Ecto neural progenitor cell (in vitro differentiated cells): ENCODE measurements around the gene ASAP2.
"Not testable (repeated sequence)": the region's sequence is repeated elsewhere in the genome, so short reads cannot be mapped to it uniquely, and the experiment has no call there.

ENCODE experiments used
- DNase-seq: peaks from one replicate; pipeline ENCODE4 v3.0.0-alpha.2; 2018; ENCODE audit warnings: low spot score

ASAP2 gene

GRCh38 chr2:9212010-9212635 is 5.5 kb downstream of the ASAP2 start:
- no peak for DNase-seq

- no peak for DNase-seq
These were observed 6.2 kb downstream of the ASAP2 start for GRCh38 chr2:9212661-9213411.

- DNase-seq: no peak
These were observed 7.0 kb downstream of the ASAP2 start for GRCh38 chr2:9213477-9214051.

- DNase-seq: no peak
These were observed 8.3 kb downstream of the ASAP2 start for GRCh38 chr2:9214873-9215272.

GRCh38 chr2:9215680-9216079 is 9.1 kb downstream of the ASAP2 start:
- no peak for DNase-seq

- not testable (repeated sequence) for DNase-seq
These were observed 9.5 kb downstream of the ASAP2 start for GRCh38 chr2:9216143-9216542.

GRCh38 chr2:9217838-9218770 is 11.5 kb downstream of the ASAP2 start:
- DNase-seq: no peak

GRCh38 chr2:9219027-9219445 is 12.4 kb downstream of the ASAP2 start:
- DNase-seq: no peak

- no peak for DNase-seq
These were observed 13.6 kb downstream of the ASAP2 start for GRCh38 chr2:9220201-9220600.

- DNase-seq: no peak
These were observed 14.6 kb downstream of the ASAP2 start for GRCh38 chr2:9221223-9221622.

GRCh38 chr2:9222239-9222892 is 15.8 kb downstream of the ASAP2 start:
- DNase-seq: no peak

- DNase-seq: no peak
These were observed 16.3 kb downstream of the ASAP2 start for GRCh38 chr2:9222893-9223287.

- DNase-seq: no peak
These were observed 19.2 kb downstream of the ASAP2 start for GRCh38 chr2:9225806-9226205.

GRCh38 chr2:9226458-9227380 is 20.1 kb downstream of the ASAP2 start:
- DNase-seq: no peak

GRCh38 chr2:9228088-9228751 is 21.6 kb downstream of the ASAP2 start:
- no peak for DNase-seq

GRCh38 chr2:9228781-9229469 is 22.3 kb downstream of the ASAP2 start:
- no peak for DNase-seq

GRCh38 chr2:9229470-9229820 is 22.8 kb downstream of the ASAP2 start:
- no peak for DNase-seq

- DNase-seq: no peak
These were observed 23.6 kb downstream of the ASAP2 start for GRCh38 chr2:9230051-9230802.

GRCh38 chr2:9230881-9231280 is 24.3 kb downstream of the ASAP2 start:
- DNase-seq: no peak
